HG02840 (cell line): ENCODE data around the gene POU2F1.

Experiments used
- ATAC-seq: cut with Tn5 transposase; IDR thresholded peaks from one replicate; pipeline ENCODE4 v1.9.1; 2021; ENCODE audit warnings: mild to moderate bottlenecking, moderate library complexity, moderate number of reproducible peaks; ENCODE audit not compliant: unreplicated experiment, low FRiP score

Gene POU2F1

GRCh38 chr1:167456524-167456923 lies 235.8 kb downstream of the POU2F1 start:
- ATAC-seq = no peak

GRCh38 chr1:167456926-167457325 lies 236.2 kb downstream of the POU2F1 start:
- no peak for ATAC-seq

GRCh38 chr1:167457936-167458584 lies 237.4 kb downstream of the POU2F1 start:
- no peak for ATAC-seq

- no peak for ATAC-seq
Observed at GRCh38 chr1:167460836-167461235, 240.2 kb downstream of the POU2F1 start.

- ATAC-seq = no peak
Observed at GRCh38 chr1:167462341-167462740, 241.7 kb downstream of the POU2F1 start.

GRCh38 chr1:167463080-167463479 lies 242.4 kb downstream of the POU2F1 start:
- ATAC-seq = no peak

GRCh38 chr1:167463875-167464575 lies 243.3 kb downstream of the POU2F1 start:
- no peak for ATAC-seq

GRCh38 chr1:167465018-167465417 lies 244.3 kb downstream of the POU2F1 start:
- no peak for ATAC-seq

- ATAC-seq = no peak
Observed at GRCh38 chr1:167465743-167466142, 245.1 kb downstream of the POU2F1 start.

GRCh38 chr1:167467126-167467710 lies 246.5 kb downstream of the POU2F1 start:
- no peak for ATAC-seq

- ATAC-seq = no peak
Observed at GRCh38 chr1:167467752-167468151, 247.1 kb downstream of the POU2F1 start.

- ATAC-seq = no peak
Observed at GRCh38 chr1:167469280-167469965, 248.7 kb downstream of the POU2F1 start.

- no peak for ATAC-seq
Observed at GRCh38 chr1:167471568-167471967, 250.9 kb downstream of the POU2F1 start.

GRCh38 chr1:167472752-167473521 lies 252.3 kb downstream of the POU2F1 start:
- no peak for ATAC-seq

GRCh38 chr1:167473761-167474160 lies 253.1 kb downstream of the POU2F1 start:
- no peak for ATAC-seq

GRCh38 chr1:167474191-167474641 lies 253.5 kb downstream of the POU2F1 start:
- ATAC-seq = no peak

- ATAC-seq = no peak
Observed at GRCh38 chr1:167476061-167476460, 255.4 kb downstream of the POU2F1 start.
